NCI-H187 treated with DMSO at 0.1 percent for 48 hours (cell line): ENCODE data around the gene TCEANC.
"Not testable (repeated sequence)": the region's sequence is repeated elsewhere in the genome, so short reads cannot be mapped to it uniquely, and the experiment has no call there.

Experiments used
- DNase-seq: peaks from one replicate; lab custom pipeline; 2025; lab: John Stamatoyannopoulos, UW

The TCEANC gene, protein sequence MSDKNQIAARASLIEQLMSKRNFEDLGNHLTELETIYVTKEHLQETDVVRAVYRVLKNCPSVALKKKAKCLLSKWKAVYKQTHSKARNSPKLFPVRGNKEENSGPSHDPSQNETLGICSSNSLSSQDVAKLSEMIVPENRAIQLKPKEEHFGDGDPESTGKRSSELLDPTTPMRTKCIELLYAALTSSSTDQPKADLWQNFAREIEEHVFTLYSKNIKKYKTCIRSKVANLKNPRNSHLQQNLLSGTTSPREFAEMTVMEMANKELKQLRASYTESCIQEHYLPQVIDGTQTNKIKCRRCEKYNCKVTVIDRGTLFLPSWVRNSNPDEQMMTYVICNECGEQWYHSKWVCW

DNA sequence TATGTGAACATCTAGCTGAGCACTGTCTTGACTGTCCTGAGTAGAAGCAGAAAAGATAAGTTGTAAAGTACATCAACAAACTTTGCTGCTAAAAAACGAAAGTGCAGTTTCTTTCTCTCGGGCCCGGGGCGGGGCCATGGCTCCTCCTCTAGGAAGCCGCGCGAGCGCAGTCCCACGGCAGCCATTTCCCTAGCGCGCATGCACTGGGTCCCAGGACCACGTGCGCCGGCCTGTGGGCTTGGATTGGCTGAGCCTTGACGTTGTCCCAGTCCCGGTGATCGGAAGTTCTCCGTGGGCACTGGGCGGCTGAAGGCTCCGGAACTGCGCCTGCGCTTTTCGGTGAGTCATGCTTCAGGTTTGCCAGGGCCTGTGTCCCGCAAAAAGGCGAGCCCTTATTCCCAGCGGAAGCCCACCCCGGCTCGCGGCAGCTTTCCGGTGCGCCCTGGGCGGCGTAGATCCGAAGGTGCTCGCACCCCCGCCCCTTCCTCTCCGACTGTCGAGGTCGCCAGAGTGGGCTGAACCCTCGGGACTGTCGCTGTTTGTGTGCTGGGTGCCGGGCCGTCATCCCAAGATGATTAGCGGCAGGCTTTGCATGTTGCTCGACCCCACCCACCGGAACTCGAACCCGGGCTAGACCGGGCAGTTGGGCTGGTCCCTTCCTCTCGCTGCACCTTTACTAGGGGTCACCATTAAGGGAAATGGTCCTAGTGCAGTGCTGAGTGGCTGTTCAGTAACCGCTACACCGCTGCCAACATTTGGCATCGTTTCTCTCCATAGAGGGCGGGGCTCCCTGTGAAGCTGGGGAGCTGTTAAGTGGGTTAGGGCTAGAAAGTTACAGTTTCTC, at the start of gene TCEANC:
Gene TCEANC (plus strand): TSS at position 292 of the 844 bp plus-strand sequence. CDS start 9,368 bp downstream, outside the sequence.
- DNase-seq = peak; percentile 37

DNA sequence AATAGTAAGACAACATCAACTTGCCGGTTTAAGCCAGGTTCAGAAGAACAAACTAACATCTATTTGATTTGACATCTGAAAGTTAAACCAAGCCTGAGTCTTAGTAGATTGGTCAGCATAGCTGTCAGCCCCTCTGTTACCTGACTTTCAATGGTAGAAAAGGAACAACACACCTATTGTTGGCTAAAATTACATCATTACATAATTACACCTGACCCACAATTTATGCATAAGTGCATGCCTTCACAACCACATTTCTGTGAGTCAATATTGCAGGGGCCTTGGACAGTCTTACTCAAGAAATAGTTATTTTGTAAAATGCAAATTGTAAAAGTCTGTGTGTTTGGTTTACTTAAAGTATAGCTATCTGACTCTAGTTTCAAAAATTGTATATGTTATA, 47.3 kb upstream of the TCEANC start:
- DNase-seq = no peak

DNA sequence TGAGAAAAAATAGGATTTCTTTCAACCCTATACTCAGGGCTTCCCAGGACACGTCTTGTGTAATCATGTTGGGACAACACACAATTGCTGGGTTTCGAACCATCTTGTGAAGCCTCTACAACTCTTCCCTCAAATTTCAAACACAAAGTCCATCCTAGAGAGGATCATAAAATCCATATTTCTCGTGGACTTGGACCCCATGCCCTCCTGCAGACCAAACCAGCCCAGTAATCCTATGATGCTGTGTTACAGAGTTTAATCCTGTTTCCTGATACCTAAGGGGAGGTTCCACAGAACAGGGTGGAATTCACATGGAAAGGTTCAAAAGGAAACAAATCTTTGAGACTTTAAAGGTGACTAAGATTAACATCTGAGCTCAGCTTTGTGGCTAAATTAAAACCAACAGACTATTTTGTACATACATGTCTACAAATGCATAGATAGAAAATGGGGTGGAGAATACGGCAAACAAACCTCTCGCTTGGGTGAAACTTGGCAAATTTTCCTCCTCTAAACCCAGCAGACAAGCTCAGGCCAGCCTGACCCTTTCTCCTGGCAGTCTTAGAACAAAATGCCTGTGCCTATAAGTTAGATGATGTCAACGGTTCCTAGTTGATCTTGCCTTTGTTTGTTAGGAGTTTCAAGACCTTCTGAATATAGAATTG, 45.5 kb upstream of the TCEANC start:
- DNase-seq = no peak

DNA sequence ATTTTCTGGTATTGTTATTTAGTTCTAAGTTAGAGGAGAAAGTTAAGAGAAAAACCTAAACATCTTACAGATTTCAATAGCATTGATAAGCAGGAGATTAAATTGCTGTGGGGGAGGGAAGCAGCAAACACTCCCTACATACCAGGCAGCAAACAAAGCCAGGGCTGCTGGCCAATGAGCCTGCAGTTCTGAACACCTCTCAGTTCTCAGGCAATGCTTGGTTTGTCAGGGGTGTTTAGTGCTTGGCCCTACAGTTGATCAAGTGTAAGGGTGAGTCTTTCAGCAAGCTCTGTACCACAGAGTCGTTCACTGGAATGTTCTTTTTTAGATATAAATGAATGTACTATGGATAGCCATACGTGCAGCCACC, 45.0 kb upstream of the TCEANC start:
- no peak for DNase-seq

DNA sequence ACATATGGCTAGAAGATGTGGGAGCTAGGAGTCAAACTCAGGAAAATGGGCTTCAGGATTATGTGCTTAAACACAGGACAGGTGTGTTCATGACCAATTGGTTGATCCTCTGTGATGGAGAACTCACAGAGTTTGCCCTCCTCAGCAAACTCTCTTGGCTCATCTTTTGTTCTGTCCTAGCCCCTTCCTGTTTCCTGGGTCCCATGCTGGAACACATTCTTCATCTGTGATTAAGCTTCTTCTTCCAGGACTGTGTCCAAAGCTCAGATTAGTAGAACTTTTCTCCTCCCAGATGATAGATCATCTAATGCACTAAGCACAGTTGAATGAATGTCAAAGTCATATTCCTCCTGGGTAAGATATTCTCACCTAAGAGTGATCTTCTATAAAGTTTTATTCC, 38.8 kb upstream of the TCEANC start:
- DNase-seq = no peak

DNA sequence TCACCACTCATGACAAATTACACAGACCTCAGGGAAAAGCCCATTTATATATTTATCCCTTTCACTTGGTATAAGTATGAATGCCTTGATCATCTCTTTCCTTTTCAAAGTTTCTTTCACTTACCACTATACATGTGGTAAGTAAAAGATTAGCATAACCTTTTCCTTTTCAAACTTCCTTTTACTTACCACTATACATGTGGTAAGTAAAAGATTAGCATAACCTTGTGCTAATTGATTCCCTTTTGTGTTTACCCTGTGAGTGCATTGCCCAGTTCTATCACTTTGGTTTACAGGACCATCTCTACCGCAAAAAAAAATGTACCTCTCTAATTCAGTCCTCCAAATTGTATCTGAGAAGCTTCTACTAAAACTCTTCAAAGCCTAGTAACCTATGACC, 32.7 kb upstream of the TCEANC start:
- no peak for DNase-seq

DNA sequence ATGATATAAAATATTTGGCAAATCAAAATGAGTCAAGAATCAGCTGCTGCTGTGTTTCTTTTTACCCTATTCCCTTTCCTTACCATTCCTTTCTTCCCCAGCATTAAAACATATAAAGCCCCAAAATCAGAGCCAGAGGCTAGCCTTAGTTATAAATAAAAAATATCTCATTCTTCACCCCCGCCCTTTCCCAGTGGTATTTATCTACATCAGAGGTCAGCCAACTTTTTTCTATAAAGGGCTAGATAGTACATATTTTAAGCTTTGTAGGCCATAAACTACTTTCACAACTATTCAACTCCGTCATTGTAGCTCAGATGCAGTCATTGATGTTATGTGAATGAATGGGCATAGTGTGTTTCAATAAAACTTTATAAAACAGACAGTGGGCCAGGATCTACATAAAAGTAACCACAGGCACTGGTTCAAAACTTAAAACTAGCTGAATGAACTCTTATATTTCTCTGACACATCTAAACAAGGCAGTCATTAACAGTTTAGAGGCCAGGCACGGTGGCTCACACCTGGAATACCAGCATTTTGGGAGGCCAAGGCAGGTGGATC, 30.5 kb upstream of the TCEANC start:
- DNase-seq = no peak

DNA sequence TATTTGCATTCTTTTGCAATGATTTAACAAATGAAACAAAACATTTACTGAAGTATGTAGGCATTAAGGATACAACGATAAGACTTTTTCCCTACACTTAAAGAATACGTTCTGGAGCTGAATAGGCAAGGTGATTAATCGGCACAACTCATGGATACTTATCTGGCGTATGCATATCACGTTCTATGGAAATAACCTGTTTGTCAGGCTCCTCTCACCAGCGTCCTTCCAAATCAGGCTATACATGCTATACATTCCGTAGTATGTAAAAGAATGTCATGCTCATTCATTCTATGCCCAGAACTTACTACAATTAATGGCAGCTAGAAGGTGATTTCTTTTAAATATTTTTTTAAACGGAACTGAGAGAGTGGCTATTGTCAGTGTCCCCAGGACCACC, 25.6 kb upstream of the TCEANC start:
- DNase-seq = no peak

DNA sequence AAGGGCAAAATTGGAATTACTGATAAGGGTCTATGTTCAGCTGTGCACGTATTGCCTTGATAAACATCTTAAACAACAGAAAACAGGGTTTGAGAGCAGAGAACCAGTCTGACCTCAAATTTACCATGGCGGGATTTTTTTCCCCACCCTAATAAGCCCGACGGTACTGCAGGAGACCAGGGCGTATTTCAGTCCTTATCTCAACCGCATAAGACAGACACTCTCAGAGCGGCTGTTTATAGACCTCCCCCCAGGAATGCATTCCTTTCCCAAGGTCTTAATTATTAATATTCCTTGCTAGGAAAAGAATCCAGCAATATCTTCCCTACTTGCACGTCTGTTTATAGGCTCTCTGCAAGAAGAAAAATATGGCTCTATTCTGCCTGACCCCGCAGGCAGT, 15.7 kb upstream of the TCEANC start:
- DNase-seq = not testable (repeated sequence)

DNA sequence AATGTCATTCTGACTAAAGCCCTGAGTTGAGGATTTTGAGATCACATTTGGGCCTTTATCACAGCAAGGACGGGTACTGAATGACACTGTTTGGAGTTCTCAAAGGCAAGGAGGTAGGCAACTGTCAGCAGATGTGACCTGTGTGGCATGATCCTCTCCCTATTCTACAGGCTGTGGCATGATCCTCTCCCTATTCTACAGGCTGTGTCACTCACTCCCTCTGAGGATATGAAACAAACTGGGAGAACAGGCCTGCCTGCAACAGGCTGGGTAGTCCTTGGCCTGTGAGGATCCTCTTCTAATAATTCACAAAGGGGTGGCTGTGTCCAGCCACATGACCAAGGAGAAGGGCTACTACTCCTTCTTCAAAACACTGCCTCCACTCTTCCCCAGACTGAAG, 14.9 kb upstream of the TCEANC start:
- no peak for DNase-seq

DNA sequence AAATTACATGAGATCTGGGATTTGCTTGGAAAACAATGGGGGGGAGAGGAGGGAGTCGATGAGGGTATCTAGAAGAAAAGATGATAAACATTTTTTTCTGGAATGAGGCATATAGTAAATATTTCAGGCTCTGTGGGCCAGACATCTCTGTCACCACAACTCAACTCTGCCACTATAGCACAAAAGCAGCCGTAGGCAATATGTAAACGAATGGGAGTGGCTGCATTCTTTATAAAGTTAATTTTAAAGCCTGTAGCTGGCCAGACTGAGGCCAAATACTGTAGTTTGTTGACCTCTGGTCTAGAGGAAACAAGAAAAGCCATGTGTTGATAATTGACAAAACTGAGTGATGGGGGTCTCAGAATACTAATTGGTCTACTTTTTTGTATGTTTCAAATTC, 14.1 kb upstream of the TCEANC start:
- no peak for DNase-seq

DNA sequence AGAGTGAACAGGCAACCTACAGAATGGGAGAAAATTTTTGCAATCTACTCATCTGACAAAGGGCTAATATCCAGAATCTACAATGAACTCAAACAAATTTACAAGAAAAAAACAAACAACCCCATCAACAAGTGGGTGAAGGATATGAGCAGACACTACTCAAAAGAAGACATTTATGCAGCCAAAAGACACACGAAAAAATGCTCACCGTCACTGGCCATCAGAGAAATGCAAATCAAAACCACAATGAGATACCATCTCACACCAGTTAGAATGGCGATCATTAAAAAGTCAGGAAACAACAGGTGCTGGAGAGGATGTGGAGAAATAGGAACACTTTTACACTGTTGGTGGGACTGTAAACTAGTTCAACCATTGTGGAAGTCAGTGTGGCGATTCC, 11.3 kb upstream of the TCEANC start:
- DNase-seq = not testable (repeated sequence)

DNA sequence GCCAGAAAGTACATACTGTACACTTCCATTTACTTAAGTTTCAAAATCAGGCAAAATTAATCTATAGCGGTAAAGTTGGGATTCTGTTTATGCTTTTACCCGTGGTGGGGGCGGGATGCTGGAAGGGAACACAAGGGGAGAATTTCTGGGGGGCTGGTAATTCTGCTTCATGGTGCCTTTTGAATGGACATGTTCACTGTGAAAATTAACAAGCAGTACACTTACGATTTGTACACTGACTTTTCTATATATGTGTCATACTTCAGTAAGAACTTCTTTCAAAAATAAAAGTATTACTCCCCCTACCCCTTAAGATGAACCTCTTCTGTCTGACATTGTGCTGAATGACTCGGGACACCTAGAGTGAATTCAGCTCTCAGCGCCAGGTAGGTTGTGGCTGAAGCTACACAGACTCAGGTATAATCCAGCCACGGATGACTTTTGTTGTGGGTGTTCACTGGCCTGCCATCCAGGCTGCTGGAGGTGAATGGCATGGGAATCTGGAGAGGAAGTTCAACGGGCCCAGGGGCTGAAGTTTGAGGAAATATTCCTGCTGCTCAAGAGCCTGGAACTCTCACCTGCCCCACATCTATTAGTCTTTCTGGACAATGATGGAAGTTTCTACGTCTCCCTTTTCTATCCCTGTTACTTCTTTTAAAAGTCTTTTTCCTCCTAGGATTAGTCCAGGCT, 7.3 kb upstream of the TCEANC start:
- no peak for DNase-seq

DNA sequence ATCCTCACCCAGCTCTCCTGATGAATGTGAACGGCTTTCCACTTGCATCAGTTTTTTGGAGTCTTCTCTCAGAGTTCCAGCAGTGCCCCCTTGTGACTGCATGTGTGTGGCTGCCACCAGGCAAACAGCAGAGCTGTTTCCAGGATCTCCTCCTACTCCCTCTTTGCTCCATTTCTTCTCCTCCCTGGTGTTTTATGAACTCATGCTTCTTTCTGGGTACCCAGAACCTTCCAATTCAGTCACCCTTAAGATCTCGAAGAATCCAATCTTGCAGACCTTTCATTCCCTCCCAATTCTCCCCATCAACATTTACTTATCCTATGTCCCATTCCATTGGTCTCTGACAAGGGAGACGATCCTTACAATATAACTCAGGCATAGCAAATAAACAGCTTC, 6.8 kb upstream of the TCEANC start:
- no peak for DNase-seq

DNA sequence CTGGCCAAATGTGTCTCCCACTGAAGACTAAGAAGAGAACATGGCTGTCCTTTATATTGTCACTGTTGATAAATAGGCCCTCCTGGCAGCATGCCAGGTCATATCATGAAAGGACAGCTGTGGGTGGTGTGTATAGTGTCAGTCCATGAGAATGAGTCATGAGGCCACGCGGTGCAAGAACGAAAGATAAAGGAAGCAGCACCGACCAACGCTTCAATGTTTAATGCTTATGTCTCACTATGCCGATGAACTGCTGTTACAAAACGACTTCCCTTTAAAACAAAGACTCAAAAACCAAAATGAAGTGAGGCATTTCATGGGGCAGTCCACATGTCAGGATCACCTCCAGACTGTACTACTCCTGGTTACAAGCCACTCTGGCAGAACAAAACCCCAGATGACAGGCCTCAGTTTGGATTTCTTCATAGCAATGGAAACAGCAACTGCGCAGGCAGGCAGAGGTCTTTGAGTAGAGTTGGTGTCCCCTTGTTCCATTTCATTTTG, 5.2 kb upstream of the TCEANC start:
- DNase-seq = no peak

DNA sequence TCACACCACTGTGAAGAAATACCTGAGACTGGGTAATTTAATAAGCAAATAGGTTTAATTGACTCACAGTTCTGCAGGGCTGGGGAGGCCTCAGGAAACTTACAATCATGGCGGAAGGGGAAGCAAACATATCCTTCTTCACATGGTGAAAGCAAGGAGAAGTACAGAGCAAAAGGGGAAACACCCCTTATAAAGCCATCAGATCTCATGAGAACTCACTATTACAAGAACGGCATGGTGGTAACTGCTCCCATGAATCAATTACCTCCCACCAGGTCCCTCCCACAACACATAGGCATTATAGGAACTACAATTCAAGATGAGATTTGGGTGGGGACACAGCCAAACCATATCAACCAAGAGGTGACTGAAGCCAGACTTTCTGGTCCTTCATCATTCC, 4.6 kb upstream of the TCEANC start:
- not testable (repeated sequence) for DNase-seq

DNA sequence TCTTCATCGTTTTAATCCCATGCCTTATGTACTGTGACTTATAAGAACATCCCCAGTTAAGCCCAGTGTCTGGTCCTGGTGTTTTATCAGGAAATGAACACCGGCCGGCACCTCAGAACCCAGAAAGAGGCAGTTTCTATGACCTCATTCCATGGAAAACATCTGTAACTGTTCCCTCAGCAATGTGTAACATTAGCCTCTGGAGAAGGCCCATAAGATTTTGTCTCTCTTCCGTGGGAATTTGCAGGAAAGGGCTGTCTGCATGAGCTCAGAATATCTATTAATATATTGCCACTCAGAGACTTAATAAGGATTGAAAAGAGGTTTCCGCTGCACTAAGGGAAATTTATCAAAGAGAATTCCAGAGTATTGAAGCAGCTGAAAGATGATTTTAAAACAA, 3.1 kb upstream of the TCEANC start:
- DNase-seq = no peak

DNA sequence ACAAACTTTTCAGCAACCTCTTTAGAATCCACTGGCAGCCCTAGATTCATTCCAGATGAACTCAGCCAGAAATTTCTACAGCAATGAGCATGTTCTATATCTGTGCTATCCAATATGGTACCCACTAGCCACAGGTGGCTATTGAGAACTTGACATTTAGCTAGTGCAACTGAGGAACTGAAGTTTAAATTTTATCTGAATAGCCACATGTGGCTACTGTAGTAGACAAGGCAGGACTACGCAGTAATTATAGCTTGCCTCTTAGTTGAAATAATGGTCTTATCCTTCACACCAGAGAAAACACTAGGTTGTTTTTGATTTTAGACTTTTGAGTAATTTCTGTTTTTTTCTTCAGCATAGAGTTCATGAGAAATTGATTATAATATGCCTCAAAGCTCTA, 2.6 kb upstream of the TCEANC start:
- DNase-seq = no peak

DNA sequence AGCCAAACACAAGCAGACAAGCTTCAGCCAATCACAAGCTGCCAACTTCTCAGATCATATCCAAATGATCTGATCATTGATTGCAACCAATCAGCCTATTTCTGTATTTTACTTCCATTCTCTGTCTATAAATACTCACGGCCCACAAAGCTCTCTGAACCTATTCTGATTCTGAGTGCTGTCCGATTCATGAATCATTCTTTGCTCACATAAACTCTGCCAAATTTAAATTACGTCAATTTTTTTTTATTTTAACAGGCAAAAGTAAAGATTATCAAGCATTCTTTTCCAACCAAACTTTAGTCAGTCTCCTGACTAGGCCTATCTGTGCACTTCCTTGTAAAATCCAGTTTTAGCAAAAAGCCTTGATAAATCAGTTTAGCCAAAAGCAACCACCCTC, 1.8 kb upstream of the TCEANC start:
- DNase-seq = no peak

DNA sequence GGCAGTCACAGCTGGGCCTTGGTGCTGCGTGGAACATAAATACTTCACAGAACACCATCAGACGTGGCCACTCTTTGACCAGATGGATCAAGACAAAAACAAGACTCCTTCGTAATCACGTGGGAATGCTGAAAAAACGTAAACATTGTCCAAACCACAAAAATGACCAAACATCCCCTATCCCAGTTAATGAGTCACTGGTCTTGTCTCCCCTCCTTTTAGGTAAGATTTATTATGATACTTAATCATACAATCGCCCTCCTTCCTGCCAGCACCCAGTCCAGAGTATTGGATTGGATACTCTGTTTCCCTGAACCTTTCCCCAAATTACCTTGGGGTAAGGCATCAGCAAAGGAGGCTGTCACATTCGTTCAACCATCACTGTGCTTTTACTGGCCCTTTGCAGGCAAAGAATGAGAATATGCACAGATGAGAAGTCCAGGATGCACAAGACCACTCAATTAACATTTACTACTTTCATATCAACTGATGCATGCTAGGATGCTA, 601 bp upstream of the TCEANC start:
- DNase-seq = no peak

DNA sequence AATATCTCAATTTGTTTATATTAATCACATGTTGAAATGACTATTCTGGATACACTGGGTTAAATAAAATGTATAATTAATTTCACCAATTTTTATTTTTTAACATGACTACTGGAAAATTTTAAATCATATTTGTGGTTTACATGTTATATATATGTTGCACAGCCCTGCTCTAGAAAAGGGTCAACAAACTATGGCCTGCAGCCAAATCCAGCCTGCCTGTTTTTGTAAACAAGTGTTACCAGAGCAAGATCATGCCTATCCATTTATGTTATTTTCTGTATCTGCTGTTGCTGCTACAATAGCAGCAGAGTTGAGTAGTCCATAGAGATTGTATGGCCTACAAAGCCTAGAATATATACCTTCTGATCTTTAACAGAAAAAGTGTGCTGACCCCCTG, 1.2 kb downstream of the TCEANC start:
- no peak for DNase-seq

DNA sequence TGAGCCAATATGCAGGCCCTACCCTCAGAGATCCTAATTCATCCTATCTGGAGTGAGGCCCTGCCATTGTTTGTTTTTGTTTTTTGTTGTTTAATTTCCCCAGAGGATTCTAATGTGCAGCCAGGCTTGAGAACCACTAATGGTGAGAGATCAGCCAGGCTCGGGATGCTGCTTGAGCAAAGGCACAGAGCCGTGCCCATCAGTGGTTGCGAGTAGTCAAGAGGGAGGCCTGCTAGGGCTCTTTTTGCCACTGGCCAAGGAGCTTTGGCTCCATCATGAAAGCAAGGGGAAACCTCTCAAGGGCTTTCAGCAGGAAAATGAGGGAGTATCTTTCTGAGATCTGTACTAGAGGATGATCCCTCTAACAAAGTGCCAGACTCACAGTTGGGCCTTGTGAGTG, 2.7 kb downstream of the TCEANC start:
- no peak for DNase-seq
